Activated T-helper 2 cell treated with anti-CD3 and anti-CD28 coated beads, Interferon-gamma antibody, Interleukin-2, Interleukin-4, amounts not matched to agents 10 μg/mL and 5 μg/mL and 100 μg/mL, durations not matched to agents 14 hours and 24 hours and 36 hours (primary cell): ENCODE data around the gene PTTG1IP. TPM values are rescaled to one million over a fixed set of nuclear protein-coding genes. Genes with fewer than 3 reads are reported as not detected.
"Not testable (repeated sequence)": the region's sequence is repeated elsewhere in the genome, so short reads cannot be mapped to it uniquely, and the experiment has no call there.

Experiments
- DNase-seq: peaks from one replicate; pipeline ENCODE4 v3.0.0; 2021; ENCODE audit warnings: low spot score
- H3K27ac Mint-ChIP-seq: one replicate; pipeline ENCODE4 v1.8.0; 2021; ENCODE audit warnings: mixed read lengths
- H3K27me3 Mint-ChIP-seq: one replicate; pipeline ENCODE4 v1.8.0; 2021; ENCODE audit warnings: low read depth, mixed read lengths
- H3K36me3 Mint-ChIP-seq: one replicate; pipeline ENCODE4 v1.8.0; 2021; ENCODE audit warnings: low read depth, mixed read lengths
- H3K4me1 Mint-ChIP-seq: one replicate; pipeline ENCODE4 v1.8.0; 2021; ENCODE audit warnings: low read depth, mixed read lengths
- H3K4me3 Mint-ChIP-seq: one replicate; pipeline ENCODE4 v1.8.0; 2021; ENCODE audit warnings: low read depth, mild to moderate bottlenecking, moderate library complexity, mixed read lengths
- H3K9me3 Mint-ChIP-seq: one replicate; pipeline ENCODE4 v1.8.0; 2021; ENCODE audit warnings: mixed read lengths
- intact Hi-C: fragments of 100-400 bp; cut with micrococcal nuclease; formaldehyde crosslinking; loops from one replicate; pipeline ENCODE4 v1.15.1; 2023
- total RNA-seq: library from RNA; stranded (reverse); gene quantifications from 2 replicates; pipeline ENCODE4 v1.2.3, GENCODE V29; 2022

Gene PTTG1IP
- total RNA-seq, 1 donor from 2014 or later = 48.1 TPM

DNA sequence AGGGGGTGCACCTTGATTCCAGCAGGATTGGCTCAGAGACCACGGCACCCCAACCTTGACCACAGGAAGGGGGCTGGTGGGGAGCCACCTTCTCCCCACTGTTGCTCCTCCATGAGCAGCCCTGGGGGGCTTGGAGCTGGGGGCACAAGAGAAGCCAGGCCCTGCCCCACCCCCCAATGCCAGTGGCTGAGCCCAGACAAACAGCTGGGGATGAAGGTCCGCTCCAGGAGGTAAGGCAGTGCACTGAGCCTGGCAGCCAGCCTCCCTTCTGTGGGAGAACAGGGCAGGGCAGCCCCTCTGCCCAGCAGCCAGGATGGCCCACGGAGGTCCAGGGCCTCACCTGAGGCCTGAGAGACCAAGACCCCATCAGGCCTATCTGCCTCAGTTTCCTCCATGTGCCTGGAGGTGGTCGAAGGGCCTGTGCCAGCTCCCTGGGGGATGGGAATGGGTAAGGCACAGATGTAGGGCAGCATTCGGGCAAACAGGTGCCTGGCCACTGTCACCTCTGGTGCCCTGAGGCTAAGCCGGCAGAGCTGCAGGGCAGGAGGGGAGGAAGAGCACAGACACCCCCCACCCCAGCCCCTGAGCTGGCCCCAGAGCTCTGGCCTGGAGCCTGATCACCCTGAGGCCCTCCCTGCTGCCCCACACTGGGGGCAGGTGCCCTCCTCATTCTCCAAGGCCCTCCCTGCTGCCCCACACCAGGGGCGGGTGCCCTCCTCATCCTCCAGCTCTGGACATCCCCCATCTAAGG is 40.1 kb upstream of the PTTG1IP start:
- H3K27me3 Mint-ChIP-seq = no peaks in the 10 kb centered on the region
- H3K4me1 Mint-ChIP-seq = peaks cover 67% of the 10 kb centered on the region
- intact Hi-C loops = loop anchor here (1.0 to 5.0 kb wide), 3 partner anchors 14 to 111 kb away; partner anchors contain the start of genes PTTG1IP and UBE2G2
- no peaks in the 10 kb centered on the region for H3K9me3 Mint-ChIP-seq
- H3K4me3 Mint-ChIP-seq = peak overlapping the region; percentile 62
- no peak for DNase-seq
- H3K27ac Mint-ChIP-seq = peak overlapping the region; percentile 85
- H3K36me3 Mint-ChIP-seq = peaks cover 38% of the 10 kb centered on the region

DNA sequence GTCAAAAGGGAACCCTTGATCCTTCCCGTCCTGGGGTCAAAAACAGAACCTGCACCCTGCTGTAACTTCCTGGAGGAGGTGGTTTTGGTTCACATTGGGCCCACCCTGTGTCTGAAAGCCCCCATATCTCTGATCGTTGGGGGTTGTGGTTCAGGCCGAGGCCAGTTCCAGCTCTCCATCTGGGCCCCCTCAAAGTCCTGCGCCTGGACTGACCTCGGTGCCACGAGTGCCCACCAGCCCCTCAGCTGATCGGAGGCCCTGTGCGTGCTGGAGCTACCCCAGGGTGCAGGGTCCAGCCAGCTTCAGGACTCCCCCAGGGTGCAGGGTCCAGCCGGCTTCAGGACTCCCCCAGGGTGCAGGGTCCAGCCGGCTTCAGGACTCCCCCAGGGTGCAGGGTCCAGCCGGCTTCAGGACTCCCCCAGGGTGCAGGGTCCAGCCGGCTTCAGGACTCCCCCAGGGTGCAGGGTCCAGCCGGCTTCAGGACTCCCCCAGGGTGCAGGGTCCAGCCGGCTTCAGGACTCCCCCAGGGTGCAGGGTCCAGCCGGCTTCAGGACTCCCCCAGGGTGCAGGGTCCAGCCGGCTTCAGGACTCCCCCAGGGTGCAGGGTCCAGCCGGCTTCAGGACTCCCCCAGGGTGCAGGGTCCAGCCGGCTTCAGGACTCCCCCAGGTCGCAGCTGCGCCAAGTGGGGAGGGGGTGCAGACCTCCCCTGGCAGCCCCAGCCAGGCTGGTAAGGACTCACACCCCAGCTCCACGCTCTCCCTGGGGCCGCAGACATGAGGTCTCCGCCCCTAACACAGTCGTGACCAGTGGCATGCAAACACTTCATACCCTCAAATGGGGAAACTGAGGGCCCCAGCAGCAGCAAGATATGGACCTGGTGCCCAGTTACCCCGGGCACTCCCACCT is 39.3 kb upstream of the PTTG1IP start:
- intact Hi-C loops = loop anchor here (5.0 kb wide), 1 partner anchor 110 kb away; the partner anchor contains the start of gene UBE2G2
- not testable (repeated sequence) for H3K9me3 Mint-ChIP-seq, H3K27me3 Mint-ChIP-seq, DNase-seq
- Mint-ChIP-seq H3K36me3 (peaks cover 34% of the 10 kb centered on the region), H3K27ac (peak overlapping the region; percentile 85), H3K4me3 (peak overlapping the region; percentile 70), H3K4me1 (peaks cover 62% of the 10 kb centered on the region)

DNA sequence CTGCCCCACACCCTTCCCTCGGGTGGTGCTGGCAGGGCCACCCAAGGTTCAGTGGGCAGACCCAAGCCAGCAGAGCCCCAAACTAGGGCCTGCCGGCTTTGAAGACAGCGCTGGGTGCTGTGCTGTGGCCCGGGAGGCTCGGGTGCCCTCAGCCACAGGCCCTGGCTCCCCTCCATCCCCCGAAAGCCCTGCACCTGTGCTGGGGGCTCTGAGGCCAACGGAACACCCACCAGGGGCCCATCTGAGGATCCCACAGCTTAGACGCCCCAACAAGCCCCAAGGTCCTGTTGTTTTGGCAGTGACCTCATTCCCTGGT is 38.6 kb upstream of the PTTG1IP start:
- Mint-ChIP-seq H3K4me1 (peaks cover 56% of the 10 kb centered on the region), H3K4me3 (peak overlapping the region; percentile 70), H3K9me3 (no peaks in the 10 kb centered on the region), H3K27ac (peak overlapping the region; percentile 70), H3K36me3 (peaks cover 28% of the 10 kb centered on the region), H3K27me3 (no peaks in the 10 kb centered on the region)
- no peak for DNase-seq
- intact Hi-C loops = loop anchor here (5.0 kb wide), 1 partner anchor 110 kb away; the partner anchor contains the start of gene UBE2G2

DNA sequence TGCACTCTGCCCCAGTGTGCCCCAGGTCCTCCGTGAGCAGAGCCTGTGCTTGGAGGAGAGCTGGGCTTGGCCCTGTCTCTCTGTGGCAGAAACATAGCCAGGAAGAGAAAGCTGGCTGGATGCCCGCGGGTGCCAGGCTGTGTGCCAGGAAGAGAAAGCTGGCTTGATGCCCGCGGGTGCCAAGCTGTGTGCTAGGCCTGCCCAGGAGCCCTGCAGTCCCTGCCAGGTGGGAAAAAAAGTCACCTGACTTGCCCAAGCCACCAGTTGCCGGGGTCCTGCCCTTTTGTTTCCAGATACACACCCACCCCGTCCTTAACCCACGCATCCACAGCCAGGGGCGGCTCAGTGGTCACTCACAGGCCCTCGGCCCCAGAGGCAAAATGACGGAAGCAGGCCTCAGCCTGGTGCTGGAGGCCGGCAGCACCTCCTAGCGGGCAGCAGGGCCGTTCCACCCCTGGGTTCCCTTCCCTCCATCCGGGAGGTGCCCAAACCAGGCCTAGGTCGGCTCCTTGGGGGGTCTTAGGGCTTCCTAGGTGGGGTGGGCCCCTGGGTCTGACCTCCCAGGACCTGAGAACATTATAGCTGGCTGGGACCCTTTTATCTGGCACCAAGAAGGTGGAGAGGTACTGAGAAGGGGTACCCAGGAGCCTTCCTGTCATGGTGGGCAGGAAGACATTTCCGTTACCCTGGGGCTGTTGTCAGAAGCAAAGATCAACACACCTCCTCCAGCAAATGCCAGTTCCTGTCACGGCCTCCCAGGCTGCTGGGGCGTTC is 38.1 kb upstream of the PTTG1IP start:
- Mint-ChIP-seq H3K9me3 (no peaks in the 10 kb centered on the region), H3K36me3 (peaks cover 26% of the 10 kb centered on the region), H3K4me3 (peak overlapping the region; percentile 70), H3K27me3 (no peaks in the 10 kb centered on the region), H3K4me1 (peaks cover 51% of the 10 kb centered on the region), H3K27ac (peak overlapping the region; percentile 70)
- intact Hi-C loops = loop anchor here (5.0 kb wide), 1 partner anchor 109 kb away; the partner anchor contains the start of gene UBE2G2
- DNase-seq = peak; percentile 55

DNA sequence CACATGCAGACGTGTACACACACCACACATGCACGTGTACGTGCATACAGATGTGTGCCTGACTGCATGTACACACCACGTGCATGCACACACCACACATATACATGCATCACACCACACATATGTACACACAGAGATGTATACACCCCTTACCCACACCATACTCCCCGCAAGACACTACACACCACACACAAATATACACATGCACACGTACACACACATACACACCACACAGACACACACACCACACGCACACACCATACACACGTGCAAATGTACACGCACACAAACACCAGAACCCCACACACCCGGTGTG is 37.5 kb upstream of the PTTG1IP start:
- H3K4me3 Mint-ChIP-seq = peak overlapping the region; percentile 70
- no peaks in the 10 kb centered on the region for H3K27me3 Mint-ChIP-seq
- peaks cover 48% of the 10 kb centered on the region for H3K4me1 Mint-ChIP-seq
- DNase-seq = no peak
- no peaks in the 10 kb centered on the region for H3K9me3 Mint-ChIP-seq
- peak overlapping the region; percentile 70 for H3K27ac Mint-ChIP-seq
- peaks cover 32% of the 10 kb centered on the region for H3K36me3 Mint-ChIP-seq
- intact Hi-C loops = loop anchor here (5.0 kb wide), 1 partner anchor 109 kb away; the partner anchor contains the start of gene UBE2G2

DNA sequence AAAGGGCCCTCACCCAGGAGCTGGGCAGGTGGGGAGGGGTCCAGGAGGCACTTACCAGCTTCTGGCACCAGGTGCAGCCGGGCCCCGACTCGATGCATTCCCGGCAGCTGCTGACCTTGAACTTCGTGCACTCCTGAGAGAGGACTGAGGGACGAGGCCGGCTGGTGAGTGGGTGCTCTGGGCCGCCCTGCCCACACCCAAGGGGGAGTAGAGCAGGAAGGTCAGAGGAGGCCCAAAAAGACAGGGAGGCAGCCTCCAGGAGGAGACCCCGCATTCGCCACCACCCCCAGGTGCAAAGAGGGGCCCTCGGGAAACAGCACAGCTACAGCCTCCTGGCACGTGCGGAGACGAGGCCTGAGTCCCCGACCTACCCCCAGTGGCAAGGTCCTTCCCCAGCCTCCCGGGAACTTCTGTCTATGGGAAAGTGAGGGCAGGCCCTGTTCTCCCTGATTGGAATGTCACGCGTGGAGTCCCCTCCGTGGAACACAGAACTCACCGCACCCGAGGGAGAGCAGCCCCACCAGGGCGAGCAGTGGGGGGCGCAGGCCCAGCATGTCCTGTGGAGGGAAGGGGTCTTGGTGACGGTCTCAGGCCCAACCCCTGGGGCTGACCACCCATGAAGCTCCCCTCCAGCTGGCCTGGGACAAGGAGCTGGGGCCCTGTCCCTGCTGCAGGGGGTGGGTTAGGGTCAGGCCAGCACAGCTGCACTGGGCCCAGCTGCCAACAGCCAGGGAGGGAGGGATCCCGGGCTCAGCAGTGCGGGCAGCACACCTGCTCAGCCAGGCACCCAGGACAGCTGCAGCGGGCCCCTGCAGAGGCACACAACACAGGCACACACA is 37.0 kb upstream of the PTTG1IP start:
- H3K4me1 Mint-ChIP-seq = peaks cover 44% of the 10 kb centered on the region
- no peaks in the 10 kb centered on the region for H3K27me3 Mint-ChIP-seq
- intact Hi-C loops = loop anchor here (5.0 kb wide), 1 partner anchor 108 kb away; the partner anchor contains the start of gene UBE2G2
- DNase-seq = no peak
- H3K9me3 Mint-ChIP-seq = no peaks in the 10 kb centered on the region
- H3K36me3 Mint-ChIP-seq = peaks cover 35% of the 10 kb centered on the region
- H3K4me3 Mint-ChIP-seq = no peak overlapping the region
- peak overlapping the region; percentile 70 for H3K27ac Mint-ChIP-seq

DNA sequence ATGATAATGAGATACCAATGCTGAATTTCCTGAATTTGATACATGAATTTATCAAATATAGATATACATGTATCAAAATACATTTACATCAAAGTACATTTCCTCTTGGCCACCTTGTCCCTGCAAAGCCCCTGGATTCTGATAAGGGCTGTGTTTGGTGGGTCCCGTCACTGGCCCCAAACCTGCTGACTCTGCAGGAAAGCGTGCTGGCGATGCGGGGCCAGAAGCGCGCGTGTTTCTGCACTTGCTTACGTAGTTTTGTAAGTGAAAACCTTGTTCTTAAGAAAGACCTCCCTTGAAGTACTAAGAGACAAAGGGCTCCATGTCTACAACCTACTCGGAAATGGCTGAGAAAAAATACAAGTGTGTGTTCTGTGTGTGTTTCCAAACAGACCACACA is 36.2 kb upstream of the PTTG1IP start:
- intact Hi-C loops = loop anchor here (5.0 kb wide), 1 partner anchor 107 kb away; the partner anchor contains the start of gene UBE2G2
- H3K9me3 Mint-ChIP-seq = no peaks in the 10 kb centered on the region

DNA sequence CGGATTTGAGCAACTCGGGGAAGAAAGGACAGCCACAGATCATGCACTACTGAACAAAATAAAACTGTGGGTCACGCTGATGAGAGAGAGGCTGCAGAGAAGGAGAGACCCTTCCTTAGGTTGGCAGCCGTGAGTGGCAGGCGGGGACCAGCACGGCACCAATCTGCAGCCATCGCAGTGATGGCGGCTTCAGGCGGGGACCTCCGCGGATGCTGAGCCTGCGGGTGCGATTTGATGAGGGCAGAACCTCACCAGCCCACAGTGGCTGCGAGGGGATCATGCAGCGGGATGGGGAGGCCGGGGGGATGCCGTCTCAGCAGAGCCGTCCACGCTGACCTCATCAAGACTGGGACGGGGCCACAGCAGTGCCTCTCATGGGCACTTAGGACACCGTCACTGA is 35.4 kb upstream of the PTTG1IP start:
- intact Hi-C loops = no loop called here
- Mint-ChIP-seq H3K4me1 (peaks cover 29% of the 10 kb centered on the region), H3K36me3 (peaks cover 44% of the 10 kb centered on the region), H3K27ac (peak overlapping the region; percentile 15), H3K27me3 (no peaks in the 10 kb centered on the region), H3K9me3 (no peaks in the 10 kb centered on the region), H3K4me3 (no peak overlapping the region)
- DNase-seq = no peak

More for the DNA sequence above, 36.2 kb upstream of the PTTG1IP start:
- Mint-ChIP-seq H3K4me1 (peaks cover 36% of the 10 kb centered on the region), H3K27ac (peak overlapping the region; percentile 46), H3K27me3 (no peaks in the 10 kb centered on the region), H3K36me3 (peaks cover 36% of the 10 kb centered on the region), H3K4me3 (no peak overlapping the region)
- DNase-seq = no peak

DNA sequence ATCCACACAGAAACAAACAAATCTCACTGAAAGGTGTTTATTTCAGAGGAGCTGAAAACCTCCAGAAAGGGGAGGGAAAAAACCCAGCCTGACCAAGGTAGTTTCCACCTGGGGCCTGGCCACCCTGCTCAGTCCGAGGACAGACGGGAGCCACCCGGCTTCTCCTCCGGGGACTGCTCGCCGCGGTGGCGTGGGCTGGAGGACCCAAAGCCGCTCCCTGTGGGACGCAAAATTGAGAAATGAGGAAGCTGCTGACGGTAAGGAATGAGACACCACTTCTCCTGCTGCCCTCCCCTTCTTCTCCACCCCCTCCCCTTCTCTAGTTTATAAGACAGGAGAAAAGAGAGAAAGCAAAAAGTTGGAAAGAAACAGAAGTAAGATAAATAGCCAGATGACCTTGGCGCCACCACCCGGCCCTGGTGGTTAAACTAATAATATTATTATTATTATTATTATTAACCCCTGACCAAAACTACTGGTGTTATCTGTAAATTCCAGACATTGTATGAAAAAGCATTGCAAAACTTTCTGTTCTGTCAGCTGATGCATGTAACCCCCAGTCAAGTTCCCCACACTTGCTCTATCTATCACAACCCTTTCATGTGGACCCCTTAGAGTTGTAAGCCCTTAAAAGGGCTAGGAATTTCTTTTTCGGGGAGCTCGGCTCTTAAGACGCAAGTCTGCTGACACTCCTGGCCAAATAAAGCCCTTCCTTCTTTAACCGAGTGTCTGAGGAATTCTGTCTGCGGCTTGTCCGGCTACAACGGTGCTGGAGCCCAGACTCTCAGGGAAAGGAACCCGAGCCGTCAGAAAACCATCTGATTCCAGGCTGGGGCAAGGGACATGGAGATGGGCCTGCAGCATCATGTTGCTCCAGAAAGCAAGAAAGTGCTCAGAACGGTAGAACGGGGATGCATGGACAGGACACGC is 34.7 kb upstream of the PTTG1IP start:
- intact Hi-C loops = no loop called here
- Mint-ChIP-seq H3K4me3 (no peak overlapping the region), H3K4me1 (peaks cover 27% of the 10 kb centered on the region), H3K36me3 (peaks cover 51% of the 10 kb centered on the region), H3K9me3 (no peaks in the 10 kb centered on the region), H3K27ac (peak overlapping the region; percentile 15), H3K27me3 (no peaks in the 10 kb centered on the region)
- DNase-seq = no peak

DNA sequence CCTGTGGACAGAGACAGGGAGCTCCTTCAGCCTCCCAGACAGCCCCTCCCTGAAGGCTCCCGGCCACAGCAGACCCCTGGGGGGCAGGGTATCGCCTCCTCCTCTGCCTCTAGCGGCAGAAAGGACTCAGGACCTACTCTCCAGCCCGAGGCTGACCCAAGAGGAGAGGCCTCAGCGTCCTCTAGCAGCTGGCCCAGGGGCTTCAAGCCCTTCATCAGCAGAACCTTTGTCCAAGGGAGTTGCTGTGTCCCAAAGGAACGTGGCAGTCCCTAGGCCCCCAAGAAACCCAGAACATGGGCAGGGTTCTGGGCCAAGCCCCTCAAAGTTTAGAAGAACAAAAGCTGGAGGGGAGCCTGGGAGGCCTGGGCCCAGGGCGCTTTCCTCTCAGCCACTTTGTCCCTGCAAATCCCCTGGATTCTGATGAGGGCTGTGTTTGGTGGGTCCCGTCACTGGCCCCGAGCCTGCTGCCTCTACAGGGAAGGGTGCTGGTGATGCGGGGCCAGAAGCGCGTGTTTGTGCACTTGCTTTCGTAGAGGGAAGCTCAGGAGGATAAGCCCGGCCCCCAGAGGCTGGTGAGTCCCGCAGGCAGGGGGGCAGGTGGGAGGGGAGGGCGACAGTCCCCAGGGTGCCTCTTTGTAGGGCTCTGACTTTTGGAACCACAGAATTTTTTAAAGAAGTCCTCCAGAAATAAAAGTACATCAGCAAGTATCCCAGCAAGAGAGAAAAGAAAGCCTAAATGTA is 33.9 kb upstream of the PTTG1IP start:
- H3K27me3 Mint-ChIP-seq = no peaks in the 10 kb centered on the region
- H3K36me3 Mint-ChIP-seq = peaks cover 59% of the 10 kb centered on the region
- H3K4me3 Mint-ChIP-seq = no peak overlapping the region
- no peaks in the 10 kb centered on the region for H3K9me3 Mint-ChIP-seq
- intact Hi-C loops = no loop called here
- H3K4me1 Mint-ChIP-seq = peaks cover 23% of the 10 kb centered on the region
- DNase-seq = no peak
- no peak overlapping the region for H3K27ac Mint-ChIP-seq
